ENCODE results near the gene FOXG1.

FOXG1 gene

GRCh38 chr14:28780843-28781820 lies 14.5 kb downstream of the FOXG1 start:
- Mint-ChIP-seq H3K27ac (no peak overlapping the region), H3K27me3 (peaks cover 61% of the 10 kb centered on the region), H3K4me1 (peaks cover 4% of the 10 kb centered on the region), H3K9me3 (peaks cover 9% of the 10 kb centered on the region), H3K36me3 (no peaks in the 10 kb centered on the region), H3K4me3 (no peak overlapping the region)

DNA sequence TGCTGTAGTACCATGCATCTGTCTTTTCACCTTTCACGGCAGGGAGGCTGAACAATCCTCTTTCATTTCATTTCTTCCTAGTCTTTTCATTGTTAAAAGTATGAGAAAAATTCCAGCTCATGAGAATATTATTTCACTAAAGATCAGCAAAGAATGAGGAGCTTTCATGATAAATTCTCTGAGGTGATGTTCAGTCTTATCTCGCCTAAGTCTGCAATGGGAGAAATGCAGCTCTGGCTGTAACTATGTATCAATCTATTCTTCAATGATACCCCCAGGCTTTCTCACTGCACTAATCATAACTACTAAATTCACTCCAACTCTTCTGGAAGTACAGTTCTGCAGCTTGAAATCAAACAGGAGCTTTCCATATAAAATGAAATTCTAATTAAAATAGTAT lies 15.7 kb downstream of the FOXG1 start:
- Mint-ChIP-seq H3K4me3 (no peak overlapping the region), H3K4me1 (peaks cover 4% of the 10 kb centered on the region), H3K36me3 (no peaks in the 10 kb centered on the region), H3K27me3 (peaks cover 57% of the 10 kb centered on the region), H3K9me3 (peaks cover 13% of the 10 kb centered on the region), H3K27ac (no peak overlapping the region)

DNA sequence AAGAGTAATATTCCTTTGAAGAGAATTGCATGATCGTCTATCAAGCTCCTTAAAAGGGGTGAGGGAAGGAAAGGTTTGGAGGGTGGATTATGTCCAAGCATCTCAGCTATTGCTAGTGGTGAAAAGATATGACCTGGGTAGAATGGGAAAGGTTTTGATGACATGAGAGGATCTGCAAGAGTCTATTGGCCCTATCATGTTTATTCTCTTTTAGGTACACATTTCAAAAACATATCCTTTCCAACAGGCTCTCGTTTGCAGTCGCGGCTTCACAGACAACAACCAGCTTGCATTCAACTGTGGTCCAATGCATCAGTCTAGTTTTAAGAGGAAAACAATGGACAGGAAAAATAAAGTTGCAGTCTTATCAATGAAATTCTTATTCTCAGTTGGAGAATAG lies 17.1 kb downstream of the FOXG1 start:
- no peak overlapping the region for H3K27ac Mint-ChIP-seq
- no peak overlapping the region for H3K4me3 Mint-ChIP-seq
- no peaks in the 10 kb centered on the region for H3K36me3 Mint-ChIP-seq
- H3K9me3 Mint-ChIP-seq, result peaks cover 17% of the 10 kb centered on the region
- H3K4me1 Mint-ChIP-seq, result peaks cover 4% of the 10 kb centered on the region
- peaks cover 47% of the 10 kb centered on the region for H3K27me3 Mint-ChIP-seq

GRCh38 chr14:28784096-28785048 lies 17.8 kb downstream of the FOXG1 start:
- Mint-ChIP-seq H3K4me1 (peaks cover 4% of the 10 kb centered on the region), H3K27me3 (peaks cover 45% of the 10 kb centered on the region), H3K4me3 (peak overlapping the region; percentile 0), H3K27ac (no peak overlapping the region), H3K9me3 (peaks cover 17% of the 10 kb centered on the region), H3K36me3 (no peaks in the 10 kb centered on the region)

GRCh38 chr14:28785096-28785952 lies 18.7 kb downstream of the FOXG1 start:
- no peak overlapping the region for H3K27ac Mint-ChIP-seq
- no peaks in the 10 kb centered on the region for H3K36me3 Mint-ChIP-seq
- H3K9me3 Mint-ChIP-seq, result peaks cover 12% of the 10 kb centered on the region
- peaks cover 4% of the 10 kb centered on the region for H3K4me1 Mint-ChIP-seq
- peaks cover 38% of the 10 kb centered on the region for H3K27me3 Mint-ChIP-seq
- no peak overlapping the region for H3K4me3 Mint-ChIP-seq

GRCh38 chr14:28807518-28807917 lies 40.9 kb downstream of the FOXG1 start:
- Mint-ChIP-seq H3K9me3 (peaks cover 16% of the 10 kb centered on the region), H3K27me3 (peaks cover 1% of the 10 kb centered on the region), H3K4me3 (no peak overlapping the region), H3K36me3 (peaks cover 1% of the 10 kb centered on the region), H3K27ac (no peak overlapping the region), H3K4me1 (no peaks in the 10 kb centered on the region)

DNA sequence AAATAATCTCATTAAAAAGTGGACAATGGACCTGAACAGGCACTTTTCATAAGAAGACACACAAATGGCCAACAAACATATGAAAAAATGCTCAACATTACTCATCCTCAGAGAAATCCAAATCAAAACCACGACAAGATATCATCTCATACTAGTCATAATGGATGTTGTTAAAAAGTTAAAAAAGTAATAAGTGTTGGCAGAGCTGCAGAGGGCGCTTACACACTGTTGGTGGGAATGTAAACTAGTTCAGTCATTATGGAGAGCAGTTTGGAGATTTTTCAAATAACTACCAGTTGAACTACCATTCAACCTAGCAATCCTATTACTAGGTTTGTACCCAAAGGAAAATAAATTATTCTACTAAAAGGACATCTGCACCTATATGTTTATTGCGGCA lies 47.2 kb downstream of the FOXG1 start:
- Mint-ChIP-seq H3K27ac (no peak overlapping the region), H3K36me3 (no peaks in the 10 kb centered on the region), H3K4me3 (no peak overlapping the region), H3K27me3 (peaks cover 1% of the 10 kb centered on the region), H3K4me1 (no peaks in the 10 kb centered on the region), H3K9me3 (peaks cover 5% of the 10 kb centered on the region)
